Natural killer cell (primary cell): ENCODE measurements around the gene ESYT3. TPM values are rescaled to one million over a fixed set of nuclear protein-coding genes. Genes with fewer than 3 reads are reported as not detected.

Experiments
- ATAC-seq, 3 donors: fragments of 150-1000 bp in 2 of 3; fragments of 200-7000 bp in 1 of 3; cut with Tn5 transposase; 1 replicate in 1 of 3; 2 replicates in 2 of 3; pipeline ENCODE4 v1.10.0; 2021; ENCODE audit warnings: mild to moderate bottlenecking in 2 of 3, moderate library complexity in 2 of 3
- DNase-seq, 2 donors: peaks; one replicate each; pipeline versions ENCODE4 v3.0.0 to v3.0.0-alpha.2; 2013 to 2021; ENCODE audit warnings: mixed read lengths in 1 of 2
- H3K27ac ChIP-seq: one replicate; pipeline ENCODE4 v1.5.1; 2013; ENCODE audit warnings: mild to moderate bottlenecking, low read length
- H3K27me3 ChIP-seq: one replicate; pipeline ENCODE4 v1.6.1; 2013; ENCODE audit warnings: low read length; ENCODE audit not compliant: control insufficient read depth, insufficient read depth
- H3K36me3 ChIP-seq: one replicate; pipeline ENCODE4 v1.6.1; 2013; ENCODE audit warnings: low read length; ENCODE audit not compliant: control insufficient read depth, insufficient read depth
- H3K4me1 ChIP-seq: one replicate; pipeline ENCODE4 v1.6.1; 2013; ENCODE audit warnings: low read length; ENCODE audit not compliant: control insufficient read depth, insufficient read depth
- H3K4me3 ChIP-seq: one replicate; pipeline ENCODE4 v1.5.1; 2013; ENCODE audit warnings: low read length
- H3K9me3 ChIP-seq: one replicate; pipeline ENCODE4 v1.6.1; 2013; ENCODE audit warnings: low read length; ENCODE audit not compliant: control insufficient read depth, insufficient read depth
- H3K27ac Mint-ChIP-seq, 2 donors: one replicate each; pipeline ENCODE4 v1.8.0; 2022; ENCODE audit warnings: mild to moderate bottlenecking in 2 of 2, mixed read lengths in 2 of 2, moderate library complexity in 1 of 2
- H3K27me3 Mint-ChIP-seq, 2 donors: one replicate each; pipeline ENCODE4 v1.8.0; 2022; ENCODE audit warnings: low read depth in 2 of 2, mixed read lengths in 2 of 2
- H3K36me3 Mint-ChIP-seq: one replicate; pipeline ENCODE4 v1.8.0; 2022; ENCODE audit warnings: mixed read lengths
- H3K4me1 Mint-ChIP-seq, 2 donors: one replicate each; pipeline ENCODE4 v1.8.0; 2022; ENCODE audit warnings: mixed read lengths in 2 of 2
- H3K4me3 Mint-ChIP-seq: one replicate; pipeline ENCODE4 v1.8.0; 2022; ENCODE audit warnings: mild to moderate bottlenecking, moderate library complexity, mixed read lengths
- H3K9me3 Mint-ChIP-seq, 2 donors: one replicate each; pipeline ENCODE4 v1.8.0; 2022; ENCODE audit warnings: mixed read lengths in 2 of 2
- CTCF ChIP-seq: fragments of 200-600 bp; IDR thresholded peaks from one replicate; pipeline ENCODE4 v1.8.0; 2022; ENCODE audit warnings: antibody characterized with exemption
- WGBS: methylation state at CpG from one replicate; pipeline ENCODE4 v1.1.7; 2013; ENCODE audit warnings: missing lambda C conversion rate; ENCODE audit not compliant: insufficient coverage; 5-methylcytosine and 5-hydroxymethylcytosine counted together
- intact Hi-C: fragments of 100-400 bp; cut with micrococcal nuclease; formaldehyde crosslinking; loops from one replicate; pipeline ENCODE4 v1.14.2; 2022
- total RNA-seq, 4 donors: library from RNA; stranded (reverse); fragments of 120-200 nt in 1 of 4; gene quantifications; one replicate each; pipeline versions ENCODE4 v1.2.3 to v1.2.4, GENCODE V29; 2013 to 2022

Gene ESYT3
- total RNA-seq, 3 donors from 2014 or later (not counting 1 experiment from before 2014, with no cell fraction given), result not detected

GRCh38 chr3:138465451-138465850 lies 31.0 kb downstream of the ESYT3 start:
- H3K27ac ChIP-seq, result no peak overlapping the region
- Mint-ChIP-seq H3K9me3 (no peaks in the 10 kb centered on the region), H3K36me3 (no peaks in the 10 kb centered on the region), H3K27ac (no peak overlapping the region), H3K27me3 (peaks cover 0 to 3% of the 10 kb centered on the region in 2 donors), H3K4me3 (no peak overlapping the region), H3K4me1 (no peaks in the 10 kb centered on the region)
- no peaks in the 10 kb centered on the region for H3K36me3 ChIP-seq
- no peaks in the 10 kb centered on the region for H3K9me3 ChIP-seq
- ATAC-seq, result no peak
- no peak overlapping the region for H3K4me3 ChIP-seq
- no peaks in the 10 kb centered on the region for H3K27me3 ChIP-seq
- TF ChIP-seq CTCF, result no peak
- no peak for DNase-seq
- WGBS, result 84% methylated on average over 3 of the region's 3 CpGs
- no peaks in the 10 kb centered on the region for H3K4me1 ChIP-seq
- intact Hi-C loops, result no loop called here

GRCh38 chr3:138465925-138466324 lies 31.5 kb downstream of the ESYT3 start:
- Mint-ChIP-seq H3K9me3 (no peaks in the 10 kb centered on the region), H3K4me1 (no peaks in the 10 kb centered on the region), H3K36me3 (no peaks in the 10 kb centered on the region), H3K4me3 (no peak overlapping the region), H3K27me3 (peaks cover 0 to 3% of the 10 kb centered on the region in 2 donors), H3K27ac (no peak overlapping the region)
- Histone ChIP-seq H3K36me3 (no peaks in the 10 kb centered on the region), H3K27ac (no peak overlapping the region), H3K9me3 (no peaks in the 10 kb centered on the region), H3K4me3 (no peak overlapping the region), H3K27me3 (no peaks in the 10 kb centered on the region), H3K4me1 (no peaks in the 10 kb centered on the region)
- DNase-seq (no peak), ATAC-seq (no peak)
- WGBS, result 88% methylated on average over 2 of the region's 2 CpGs
- intact Hi-C loops, result no loop called here
- TF ChIP-seq CTCF, result no peak

- Mint-ChIP-seq H3K4me1 (no peaks in the 10 kb centered on the region), H3K27me3 (peaks cover 0 to 3% of the 10 kb centered on the region in 2 donors), H3K27ac (no peak overlapping the region), H3K4me3 (no peak overlapping the region), H3K36me3 (no peaks in the 10 kb centered on the region), H3K9me3 (no peaks in the 10 kb centered on the region)
- intact Hi-C loops, result no loop called here
- no peak overlapping the region for H3K4me3 ChIP-seq
- no peak overlapping the region for H3K27ac ChIP-seq
- no peak for TF ChIP-seq CTCF
- H3K27me3 ChIP-seq, result no peaks in the 10 kb centered on the region
- DNase-seq, result no peak
- 90% methylated on average over 5 of the region's 5 CpGs for WGBS
- ATAC-seq, result no peak
- no peaks in the 10 kb centered on the region for H3K4me1 ChIP-seq
- no peaks in the 10 kb centered on the region for H3K9me3 ChIP-seq
- no peaks in the 10 kb centered on the region for H3K36me3 ChIP-seq
Measured at GRCh38 chr3:138467931-138468330, 33.5 kb downstream of the ESYT3 start.

GRCh38 chr3:138468451-138468850 lies 34.0 kb downstream of the ESYT3 start:
- Histone ChIP-seq H3K36me3 (no peaks in the 10 kb centered on the region), H3K27me3 (no peaks in the 10 kb centered on the region), H3K4me3 (no peak overlapping the region), H3K9me3 (no peaks in the 10 kb centered on the region), H3K27ac (no peak overlapping the region), H3K4me1 (no peaks in the 10 kb centered on the region)
- Mint-ChIP-seq H3K4me3 (no peak overlapping the region), H3K36me3 (no peaks in the 10 kb centered on the region), H3K9me3 (no peaks in the 10 kb centered on the region), H3K27me3 (peaks cover 0 to 3% of the 10 kb centered on the region in 2 donors), H3K4me1 (no peaks in the 10 kb centered on the region), H3K27ac (no peak overlapping the region)
- no peak for DNase-seq
- intact Hi-C loops, result no loop called here
- ATAC-seq, result no peak
- no peak for TF ChIP-seq CTCF
- WGBS, result 75% methylated on average over 6 of the region's 6 CpGs
